Activated T-cell treated with anti-CD3 and anti-CD28 coated beads, Interleukin-2, amount 50 U/mL, for 24 hours (primary cell): ENCODE results near the gene INTS13.
"Not testable (repeated sequence)": the region's sequence is repeated elsewhere in the genome, so short reads cannot be mapped to it uniquely, and the experiment has no call there.

ENCODE experiments used
- DNase-seq: peaks from one replicate; pipeline ENCODE4 v3.0.0-alpha.2; 2020
- H3K27ac Mint-ChIP-seq: 2 replicates; pipeline ENCODE4 v1.8.0; 2020; ENCODE audit warnings: mild to moderate bottlenecking, mixed read lengths
- H3K27me3 Mint-ChIP-seq: 2 replicates; pipeline ENCODE4 v1.8.0; 2020; ENCODE audit warnings: mixed read lengths
- H3K36me3 Mint-ChIP-seq: 2 replicates; pipeline ENCODE4 v1.8.0; 2020; ENCODE audit warnings: low read depth, mixed read lengths
- H3K4me1 Mint-ChIP-seq: 2 replicates; pipeline ENCODE4 v1.8.0; 2020; ENCODE audit warnings: low read depth, mixed read lengths
- H3K4me3 Mint-ChIP-seq: 2 replicates; pipeline ENCODE4 v1.8.0; 2020; ENCODE audit warnings: mild to moderate bottlenecking, moderate library complexity, mixed read lengths
- H3K9me3 Mint-ChIP-seq: 2 replicates; pipeline ENCODE4 v1.8.0; 2020; ENCODE audit warnings: mixed read lengths

Gene INTS13

GRCh38 chr12:26906024-26906423 is 31.8 kb downstream of the INTS13 start:
- Mint-ChIP-seq H3K27me3 (no peaks in the 10 kb centered on the region), H3K27ac (no peak overlapping the region), H3K36me3 (peaks cover 98% of the 10 kb centered on the region), H3K9me3 (peaks cover 9% of the 10 kb centered on the region), H3K4me3 (no peak overlapping the region), H3K4me1 (peaks cover 7% of the 10 kb centered on the region)
- DNase-seq = no peak

GRCh38 chr12:26903396-26903795 is 34.4 kb downstream of the INTS13 start:
- not testable (repeated sequence) for H3K27ac Mint-ChIP-seq, H3K27me3 Mint-ChIP-seq, DNase-seq, H3K4me1 Mint-ChIP-seq, H3K9me3 Mint-ChIP-seq, H3K4me3 Mint-ChIP-seq
- peaks cover 94% of the 10 kb centered on the region for H3K36me3 Mint-ChIP-seq

GRCh38 chr12:26896913-26897312 is 40.9 kb downstream of the INTS13 start:
- H3K9me3 Mint-ChIP-seq = no peaks in the 10 kb centered on the region
- H3K36me3 Mint-ChIP-seq = peaks cover 55% of the 10 kb centered on the region
- H3K27me3 Mint-ChIP-seq = no peaks in the 10 kb centered on the region
- DNase-seq = no peak
- no peak overlapping the region for H3K27ac Mint-ChIP-seq
- H3K4me1 Mint-ChIP-seq = peaks cover 8% of the 10 kb centered on the region
- no peak overlapping the region for H3K4me3 Mint-ChIP-seq

DNA sequence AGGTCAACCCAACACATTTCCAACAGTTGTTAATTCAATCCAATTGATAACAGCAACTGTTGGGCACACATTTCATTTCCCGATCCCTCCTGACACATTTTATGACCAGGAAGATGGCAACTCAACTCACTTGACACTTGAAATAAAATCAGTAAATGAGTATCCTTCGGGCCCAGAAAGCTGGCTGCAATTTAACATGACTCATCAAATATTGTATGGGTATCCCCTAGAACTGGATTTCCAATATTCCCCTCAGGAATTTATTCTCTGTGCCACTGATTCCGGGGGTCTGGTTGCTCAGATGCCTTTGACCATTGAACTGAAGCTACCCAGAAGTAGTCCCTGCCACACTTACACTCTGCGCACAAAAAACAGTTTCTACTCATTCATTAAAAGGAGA is 42.1 kb downstream of the INTS13 start:
- Mint-ChIP-seq H3K27ac (no peak overlapping the region), H3K9me3 (no peaks in the 10 kb centered on the region), H3K4me3 (no peak overlapping the region), H3K4me1 (peaks cover 8% of the 10 kb centered on the region), H3K27me3 (no peaks in the 10 kb centered on the region), H3K36me3 (peaks cover 43% of the 10 kb centered on the region)
- no peak for DNase-seq

GRCh38 chr12:26891704-26892103 is 46.1 kb downstream of the INTS13 start:
- Mint-ChIP-seq H3K4me1 (peaks cover under 1% of the 10 kb centered on the region), H3K27me3 (no peaks in the 10 kb centered on the region), H3K27ac (no peak overlapping the region), H3K4me3 (no peak overlapping the region), H3K9me3 (no peaks in the 10 kb centered on the region), H3K36me3 (peaks cover 10% of the 10 kb centered on the region)
- DNase-seq = no peak

- no peak overlapping the region for H3K27ac Mint-ChIP-seq
- H3K4me3 Mint-ChIP-seq = no peak overlapping the region
- peaks cover 3% of the 10 kb centered on the region for H3K36me3 Mint-ChIP-seq
- H3K9me3 Mint-ChIP-seq = no peaks in the 10 kb centered on the region
- no peaks in the 10 kb centered on the region for H3K27me3 Mint-ChIP-seq
- no peaks in the 10 kb centered on the region for H3K4me1 Mint-ChIP-seq
- DNase-seq = no peak
These were observed 47.0 kb downstream of the INTS13 start for GRCh38 chr12:26890784-26891183.

DNA sequence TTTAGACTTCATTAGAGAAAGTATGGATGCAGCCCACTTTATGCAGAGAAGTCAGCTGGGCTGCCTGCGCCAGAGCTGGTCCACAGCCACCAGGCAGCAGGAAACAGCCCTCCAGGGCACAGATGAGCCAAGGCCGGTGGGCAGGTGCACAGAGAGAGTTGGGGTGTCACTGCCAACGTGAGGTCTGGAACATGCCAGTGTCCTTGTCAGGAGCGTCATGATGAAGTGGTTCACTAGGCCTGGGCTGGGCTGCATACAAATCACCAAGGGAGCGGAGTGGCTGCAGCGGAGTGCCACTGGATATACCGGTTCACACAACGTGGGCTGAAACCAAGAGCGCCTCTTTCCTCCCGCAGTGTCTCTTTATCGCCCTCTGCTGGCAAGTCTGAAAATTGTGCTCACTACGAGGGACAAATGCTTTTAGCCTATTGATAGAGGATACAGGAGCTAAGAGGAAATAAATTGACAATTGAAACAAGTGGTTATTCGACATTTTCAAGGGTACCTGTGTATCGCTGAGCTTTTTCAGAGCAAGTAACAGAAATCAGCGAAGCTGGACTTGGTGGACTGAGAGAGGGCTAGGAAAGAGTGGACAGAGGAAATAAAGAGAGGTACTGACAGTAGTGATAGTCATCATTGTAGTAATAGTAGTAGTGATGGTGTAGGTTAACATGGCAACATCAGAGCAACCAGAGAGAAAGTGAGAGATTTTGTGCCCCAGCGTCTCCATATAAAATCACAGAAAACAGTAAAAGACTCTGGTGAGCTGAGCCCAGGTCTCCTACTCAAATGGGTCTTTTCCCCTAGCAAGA is 52.8 kb downstream of the INTS13 start:
- Mint-ChIP-seq H3K27ac (no peak overlapping the region), H3K4me3 (peak overlapping the region; percentile 70)
- DNase-seq = peak; percentile 80

DNA sequence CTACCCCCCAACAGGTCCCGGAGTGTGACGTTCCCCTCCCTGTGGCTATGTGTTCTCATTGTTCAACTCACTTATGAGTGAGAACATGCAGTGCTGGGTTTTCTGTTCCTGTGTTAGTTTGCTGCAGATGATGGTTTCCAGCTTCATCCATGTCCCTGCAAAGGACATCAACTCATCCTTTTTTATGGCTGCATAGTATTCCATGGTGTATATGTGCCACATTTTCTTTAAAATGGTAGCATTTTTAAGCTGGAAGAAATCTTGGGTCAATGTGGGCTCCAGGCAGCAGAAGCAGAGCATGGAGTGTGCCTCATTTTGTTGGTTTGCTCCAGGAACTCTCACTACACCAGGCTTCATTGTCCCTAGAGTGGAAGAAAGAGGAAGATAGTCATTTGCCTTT is 57.2 kb downstream of the INTS13 start:
- Mint-ChIP-seq H3K27ac (no peak overlapping the region), H3K4me3 (no peak overlapping the region), H3K27me3 (peaks cover 4% of the 10 kb centered on the region), H3K9me3 (no peaks in the 10 kb centered on the region), H3K4me1 (peaks cover 8% of the 10 kb centered on the region), H3K36me3 (no peaks in the 10 kb centered on the region)
- no peak for DNase-seq

More for the DNA sequence above, 52.8 kb downstream of the INTS13 start:
- H3K9me3 Mint-ChIP-seq = no peaks in the 10 kb centered on the region
- no peaks in the 10 kb centered on the region for H3K36me3 Mint-ChIP-seq
- peaks cover 8% of the 10 kb centered on the region for H3K4me1 Mint-ChIP-seq
- peaks cover 4% of the 10 kb centered on the region for H3K27me3 Mint-ChIP-seq

DNA sequence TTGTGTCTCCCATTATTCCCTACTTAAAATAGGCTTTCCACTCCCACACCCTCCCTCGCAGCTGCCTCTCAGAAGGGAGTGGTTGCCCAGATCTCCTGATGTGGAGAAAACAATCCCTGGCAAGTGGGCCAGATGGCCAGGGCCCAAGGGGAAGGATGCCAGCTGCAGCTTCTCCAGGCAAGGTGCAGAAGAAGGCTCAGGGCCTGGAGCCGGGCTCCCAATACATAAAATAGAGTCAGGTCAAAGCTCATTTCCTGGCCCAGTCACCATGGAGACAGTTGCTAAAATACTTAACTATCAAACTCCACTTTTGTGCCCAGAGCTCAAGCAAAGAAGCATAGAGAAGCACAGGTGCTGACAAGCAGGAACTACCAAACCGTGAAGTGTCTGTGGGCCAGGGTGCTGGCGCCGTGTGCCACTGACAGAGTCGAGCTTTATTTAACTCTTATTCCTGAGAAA is 59.1 kb downstream of the INTS13 start:
- H3K36me3 Mint-ChIP-seq = no peaks in the 10 kb centered on the region
- no peak overlapping the region for H3K4me3 Mint-ChIP-seq
- peaks cover 4% of the 10 kb centered on the region for H3K27me3 Mint-ChIP-seq
- no peak for DNase-seq
- no peak overlapping the region for H3K27ac Mint-ChIP-seq
- H3K9me3 Mint-ChIP-seq = no peaks in the 10 kb centered on the region
- no peaks in the 10 kb centered on the region for H3K4me1 Mint-ChIP-seq

- H3K4me3 Mint-ChIP-seq = no peak overlapping the region
- H3K4me1 Mint-ChIP-seq = peaks cover 11% of the 10 kb centered on the region
- H3K36me3 Mint-ChIP-seq = no peaks in the 10 kb centered on the region
- no peaks in the 10 kb centered on the region for H3K9me3 Mint-ChIP-seq
- peaks cover 4% of the 10 kb centered on the region for H3K27me3 Mint-ChIP-seq
- DNase-seq = no peak
- no peak overlapping the region for H3K27ac Mint-ChIP-seq
These were observed 63.1 kb downstream of the INTS13 start for GRCh38 chr12:26874501-26875296.

DNA sequence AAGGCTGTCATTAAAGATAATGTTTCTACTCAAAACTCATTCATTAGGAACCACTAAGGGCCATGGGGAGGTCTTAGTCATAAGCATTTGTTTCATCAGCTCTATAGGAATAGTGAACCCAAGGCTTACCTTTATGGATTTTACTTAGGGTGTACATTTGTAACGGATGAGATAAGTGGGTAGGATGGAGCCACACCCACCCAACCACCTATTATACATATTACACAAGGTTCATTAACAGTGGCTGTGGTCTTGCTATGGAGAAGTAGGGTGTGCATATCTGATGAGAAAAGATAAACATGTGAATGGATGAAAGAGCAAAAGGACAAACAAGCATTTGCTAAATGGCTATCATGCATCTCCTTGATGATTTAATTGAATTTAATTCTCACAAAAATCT is 65.2 kb downstream of the INTS13 start:
- peaks cover 15% of the 10 kb centered on the region for H3K4me1 Mint-ChIP-seq
- H3K4me3 Mint-ChIP-seq = no peak overlapping the region
- H3K9me3 Mint-ChIP-seq = no peaks in the 10 kb centered on the region
- H3K27ac Mint-ChIP-seq = no peak overlapping the region
- H3K27me3 Mint-ChIP-seq = peaks cover 8% of the 10 kb centered on the region
- no peak for DNase-seq
- H3K36me3 Mint-ChIP-seq = no peaks in the 10 kb centered on the region

- Mint-ChIP-seq H3K27me3 (peaks cover 8% of the 10 kb centered on the region), H3K4me3 (no peak overlapping the region), H3K4me1 (peaks cover 22% of the 10 kb centered on the region), H3K36me3 (no peaks in the 10 kb centered on the region), H3K9me3 (no peaks in the 10 kb centered on the region), H3K27ac (no peak overlapping the region)
- DNase-seq = no peak
These were observed 65.8 kb downstream of the INTS13 start for GRCh38 chr12:26871985-26872384.

GRCh38 chr12:26870491-26871419 is 67.0 kb downstream of the INTS13 start:
- Mint-ChIP-seq H3K4me1 (peaks cover 27% of the 10 kb centered on the region), H3K27me3 (peaks cover 11% of the 10 kb centered on the region), H3K27ac (no peak overlapping the region), H3K36me3 (no peaks in the 10 kb centered on the region), H3K4me3 (no peak overlapping the region), H3K9me3 (no peaks in the 10 kb centered on the region)
- no peak for DNase-seq

GRCh38 chr12:26869908-26870459 is 67.8 kb downstream of the INTS13 start:
- Mint-ChIP-seq H3K4me3 (no peak overlapping the region), H3K27me3 (peaks cover 12% of the 10 kb centered on the region), H3K9me3 (no peaks in the 10 kb centered on the region), H3K27ac (no peak overlapping the region), H3K4me1 (peaks cover 28% of the 10 kb centered on the region), H3K36me3 (no peaks in the 10 kb centered on the region)
- no peak for DNase-seq
